ENCODE data around the gene NF2.

GRCh38 chr22:29726106-29726505, 122.7 kb downstream of the NF2 start:
- TF ChIP-seq CTCF (conservative IDR thresholded peaks at IDR 0.05; ENCODE audit: low read depth, low read length) = no peak
- no peak for TF ChIP-seq EZH2 (IDR thresholded peaks at IDR 0.05; ENCODE audit: low read length, unreplicated experiment)
- TF ChIP-seq EZH2phosphoT487 (IDR thresholded peaks at IDR 0.05; ENCODE audit: borderline replicate concordance, low read length) = no peak
